Colonic mucosa (tissue), 4 donors: Measurements from ENCODE around the gene BHMT. TPM values are rescaled to one million over a fixed set of nuclear protein-coding genes. Genes with fewer than 3 reads are reported as not detected.

Experiments used
- DNase-seq: peaks from one replicate; pipeline ENCODE4 v3.0.0-alpha.2; 2020
- H3K27ac ChIP-seq: fragments of 200-600 bp; one replicate; pipeline ENCODE4 v1.8.0; 2021
- H3K27me3 ChIP-seq: fragments of 200-600 bp; one replicate; pipeline ENCODE4 v1.8.0; 2021
- H3K36me3 ChIP-seq: fragments of 200-600 bp; one replicate; pipeline ENCODE4 v1.8.0; 2021
- H3K4me1 ChIP-seq: fragments of 200-600 bp; one replicate; pipeline ENCODE4 v1.8.0; 2021; ENCODE audit warnings: mild to moderate bottlenecking
- H3K4me3 ChIP-seq: fragments of 200-600 bp; one replicate; pipeline ENCODE4 v1.8.0; 2021
- H3K9ac ChIP-seq, 2 donors: one replicate each; pipeline ENCODE4 v1.7.0; 2013; ENCODE audit warnings: control low read depth in 2 of 2, low read depth in 2 of 2, low read length in 2 of 2
- H3K9me3 ChIP-seq: fragments of 200-600 bp; one replicate; pipeline ENCODE4 v1.8.0; 2021
- CTCF ChIP-seq: fragments of 200-600 bp; IDR thresholded peaks from one replicate; pipeline ENCODE4 v1.8.0; 2022; ENCODE audit warnings: antibody characterized with exemption, mild to moderate bottlenecking
- intact Hi-C: fragments of 100-400 bp; cut with DNase I; formaldehyde crosslinking; loops from one replicate; pipeline ENCODE4 v1.14.1; 2022
- total RNA-seq, 2 donors: library from RNA; stranded (reverse); fragmentation: NEBNext Ultra II Directional in 1 of 2; extraction: Animal tissue kit (Norgen Biotek cat#: 25700) in 1 of 2; gene quantifications; one replicate each; pipeline ENCODE4 v1.2.1, GENCODE V29; 2021
- donor health status: healthy.
- donor health status: DM: no; HTN: no; CAD: no.
- donor health status: DM: no; HTN: no; CAD: no.

The BHMT gene
- total RNA-seq, 2 donors from 2014 or later, result 0.21 to 1.4 TPM

- H3K36me3 ChIP-seq, result no peaks in the 10 kb centered on the region
- H3K9me3 ChIP-seq, result no peaks in the 10 kb centered on the region
- no peak overlapping the region for H3K27ac ChIP-seq
- H3K4me3 ChIP-seq, result no peak overlapping the region
- DNase-seq, result no peak
- no peak for TF ChIP-seq CTCF
- no peaks in the 10 kb centered on the region for H3K4me1 ChIP-seq
- intact Hi-C loops, result no loop called here
- no peak overlapping the region for H3K9ac ChIP-seq
- H3K27me3 ChIP-seq, result no peaks in the 10 kb centered on the region
Measured at GRCh38 chr5:79086116-79086515, 25.5 kb upstream of the BHMT start.

GRCh38 chr5:79088507-79088906 lies 23.1 kb upstream of the BHMT start:
- no peak overlapping the region for H3K27ac ChIP-seq
- no peak overlapping the region for H3K4me3 ChIP-seq
- no peaks in the 10 kb centered on the region for H3K27me3 ChIP-seq
- H3K4me1 ChIP-seq, result no peaks in the 10 kb centered on the region
- intact Hi-C loops, result no loop called here
- H3K9ac ChIP-seq, result no peak overlapping the region
- no peak for DNase-seq
- H3K9me3 ChIP-seq, result no peaks in the 10 kb centered on the region
- no peaks in the 10 kb centered on the region for H3K36me3 ChIP-seq
- no peak for TF ChIP-seq CTCF

GRCh38 chr5:79091064-79091463 lies 20.5 kb upstream of the BHMT start:
- Histone ChIP-seq H3K4me3 (no peak overlapping the region), H3K9me3 (no peaks in the 10 kb centered on the region), H3K4me1 (no peaks in the 10 kb centered on the region), H3K9ac (no peak overlapping the region), H3K27ac (no peak overlapping the region), H3K36me3 (no peaks in the 10 kb centered on the region), H3K27me3 (no peaks in the 10 kb centered on the region)
- intact Hi-C loops, result no loop called here
- no peak for TF ChIP-seq CTCF
- no peak for DNase-seq

- no peaks in the 10 kb centered on the region for H3K9me3 ChIP-seq
- no peak for DNase-seq
- no peaks in the 10 kb centered on the region for H3K27me3 ChIP-seq
- intact Hi-C loops, result no loop called here
- no peak overlapping the region for H3K27ac ChIP-seq
- H3K9ac ChIP-seq, result no peak overlapping the region
- no peak for TF ChIP-seq CTCF
- no peaks in the 10 kb centered on the region for H3K36me3 ChIP-seq
- H3K4me3 ChIP-seq, result no peak overlapping the region
- no peaks in the 10 kb centered on the region for H3K4me1 ChIP-seq
Measured at GRCh38 chr5:79093762-79094161, 17.8 kb upstream of the BHMT start.

- no peak for TF ChIP-seq CTCF
- H3K27me3 ChIP-seq, result no peaks in the 10 kb centered on the region
- intact Hi-C loops, result no loop called here
- DNase-seq, result no peak
- H3K4me1 ChIP-seq, result no peaks in the 10 kb centered on the region
- no peak overlapping the region for H3K27ac ChIP-seq
- H3K9me3 ChIP-seq, result no peaks in the 10 kb centered on the region
- H3K36me3 ChIP-seq, result no peaks in the 10 kb centered on the region
- H3K4me3 ChIP-seq, result no peak overlapping the region
- no peak overlapping the region for H3K9ac ChIP-seq
Measured at GRCh38 chr5:79105868-79106267, 5.7 kb upstream of the BHMT start.
